IMR-90 (cell line): Measurements from ENCODE around the gene CLIC4. TPM values are rescaled to one million over a fixed set of nuclear protein-coding genes. Genes with fewer than 3 reads are reported as not detected.

Source experiments
- ATAC-seq: fragments of 200-7000 bp; cut with Tn5 transposase; 2 replicates; pipeline ENCODE4 v1.9.1; 2020; ENCODE audit warnings: low read depth, mild to moderate bottlenecking, moderate library complexity
- BruUV-seq: library from RNA; stranded (reverse); fragments of 400-500 nt; replicated peaks from 2 replicates; lab custom pipeline; 2021; lab: Mats Ljungman, UMichigan
- CTCF ChIA-PET: fragments of 300-600 bp; formaldehyde crosslinking; extraction: SDS; loops from one replicate; lab custom pipeline; 2021; ENCODE audit warnings: antibody characterized with exemption; lab: Yijun Ruan, JAX
- POLR2A ChIA-PET: fragments of 300-600 bp; sonication (Branson Sonifier 250); formaldehyde crosslinking; loops from one replicate; lab custom pipeline; 2022; ENCODE audit warnings: antibody characterized with exemption; ENCODE audit not compliant: unreplicated experiment; lab: Charles Lee
- DNase-seq: peaks from one replicate; pipeline ENCODE4 v3.0.0; 2013
- H2AFZ ChIP-seq: replicated peaks from 2 replicates; pipeline ENCODE3; 2013; ENCODE audit warnings: low read length, mild to moderate bottlenecking; ENCODE audit not compliant: poor library complexity
- H2AK5ac ChIP-seq: 2 replicates; pipeline ENCODE4 v1.6.1; 2013; ENCODE audit warnings: low read depth, low read length, inconsistent platforms
- H2AK9ac ChIP-seq: replicated peaks from 2 replicates; pipeline ENCODE3; 2013; ENCODE audit warnings: mild to moderate bottlenecking, low read depth, low read length, moderate library complexity; ENCODE audit not compliant: poor library complexity
- H2BK120ac ChIP-seq: 2 replicates; pipeline ENCODE4 v1.6.1; 2013; ENCODE audit warnings: low read depth, low read length, inconsistent platforms
- H2BK15ac ChIP-seq: 3 replicates; pipeline ENCODE4 v1.6.1; 2013; ENCODE audit warnings: low read depth, low read length, inconsistent platforms
- H2BK20ac ChIP-seq: 2 replicates; pipeline ENCODE4 v1.6.1; 2013; ENCODE audit warnings: low read depth, mild to moderate bottlenecking, inconsistent platforms, low read length, moderate library complexity
- H2BK5ac ChIP-seq: 2 replicates; pipeline ENCODE4 v1.6.1; 2013; ENCODE audit warnings: mild to moderate bottlenecking, low read depth, low read length, inconsistent platforms; ENCODE audit not compliant: poor library complexity, severe bottlenecking
- H3K14ac ChIP-seq: replicated peaks from 2 replicates; pipeline ENCODE4 v1.6.1; 2013; ENCODE audit warnings: low read depth, low read length, inconsistent platforms
- H3K18ac ChIP-seq: 2 replicates; pipeline ENCODE4 v1.6.1; 2013; ENCODE audit warnings: low read depth, low read length, control low read depth
- H3K23ac ChIP-seq: 2 replicates; pipeline ENCODE4 v1.6.1; 2013; ENCODE audit warnings: low read depth, low read length, inconsistent platforms
- H3K27ac ChIP-seq: 2 replicates; pipeline ENCODE4 v1.5.1; 2013; ENCODE audit warnings: mild to moderate bottlenecking, control low read depth, low read length; ENCODE audit not compliant: insufficient read depth
- H3K27me3 ChIP-seq: 2 replicates; pipeline ENCODE4 v1.6.1; 2013; ENCODE audit warnings: low read length; ENCODE audit not compliant: control insufficient read depth, insufficient read depth
- H3K36me3 ChIP-seq: 2 replicates; pipeline ENCODE4 v1.6.1; 2013; ENCODE audit warnings: low read length, mixed read lengths; ENCODE audit not compliant: control insufficient read depth, insufficient read depth
- H3K4ac ChIP-seq: 2 replicates; pipeline ENCODE4 v1.6.1; 2013; ENCODE audit warnings: low read depth, low read length, inconsistent platforms
- H3K4me1 ChIP-seq: 2 replicates; pipeline ENCODE4 v1.6.1; 2013; ENCODE audit warnings: low read length, mixed read lengths; ENCODE audit not compliant: control insufficient read depth, insufficient read depth
- H3K4me2 ChIP-seq: 2 replicates; pipeline ENCODE4 v1.6.1; 2013; ENCODE audit warnings: low read depth, mild to moderate bottlenecking, control low read depth, low read length, moderate library complexity
- H3K4me3 ChIP-seq: 2 replicates; pipeline ENCODE4 v1.5.1; 2013; ENCODE audit warnings: low read depth, mild to moderate bottlenecking, control low read depth, low read length, moderate library complexity; ENCODE audit not compliant: insufficient read depth
- H3K56ac ChIP-seq: 2 replicates; pipeline ENCODE4 v1.6.1; 2013; ENCODE audit warnings: low read length, inconsistent platforms; ENCODE audit not compliant: insufficient read depth; ENCODE audit errors: extremely low read depth
- H3K79me1 ChIP-seq, 2 experiments: 2 replicates each; pipeline ENCODE4 v1.6.1; 2013; ENCODE audit warnings: low read length in 2 of 2, inconsistent platforms in 1 of 2, low read depth in 1 of 2
- H3K9ac ChIP-seq: 2 replicates; pipeline ENCODE4 v1.6.1; 2013; ENCODE audit warnings: low read depth, low read length, control low read depth
- H3K9me1 ChIP-seq: 2 replicates; pipeline ENCODE4 v1.6.1; 2013; ENCODE audit warnings: low read length, inconsistent platforms; ENCODE audit not compliant: insufficient read depth
- H3K9me3 ChIP-seq: 2 replicates; pipeline ENCODE4 v1.6.1; 2013; ENCODE audit warnings: low read length; ENCODE audit not compliant: control insufficient read depth, insufficient read depth
- H4K20me1 ChIP-seq: 2 replicates; pipeline ENCODE4 v1.6.1; 2013; ENCODE audit warnings: low read length, inconsistent platforms; ENCODE audit not compliant: insufficient read depth
- H4K5ac ChIP-seq: 2 replicates; pipeline ENCODE4 v1.6.1; 2013; ENCODE audit warnings: mild to moderate bottlenecking, low read depth, low read length, control low read depth
- H4K8ac ChIP-seq, 2 experiments: 2 replicates each; pipeline ENCODE4 v1.6.1; 2013; ENCODE audit warnings: low read depth in 2 of 2, low read length in 2 of 2, control low read depth in 1 of 2, inconsistent platforms in 1 of 2
- H4K91ac ChIP-seq: 2 replicates; pipeline ENCODE4 v1.6.1; 2013; ENCODE audit warnings: low read depth, low read length, inconsistent platforms; ENCODE audit not compliant: insufficient read depth
- MAFK ChIP-seq: IDR thresholded peaks from 2 replicates; pipeline ENCODE4 v1.6.1; 2012; ENCODE audit warnings: low read depth, low read length, improper control_type of control experiment
- RAD21 ChIP-seq: IDR thresholded peaks from 2 replicates; pipeline ENCODE4 v1.6.1; 2012; ENCODE audit warnings: low read length, improper control_type of control experiment
- WGBS, 2 experiments: methylation state at CpG; one replicate each; pipeline versions ENCODE4 v1.1.5 to v1.1.7; 2013; ENCODE audit warnings: missing lambda C conversion rate in 2 of 2; ENCODE audit not compliant: insufficient read length in 1 of 2; ENCODE audit errors: extremely low coverage in 2 of 2; 5-methylcytosine and 5-hydroxymethylcytosine counted together
- dilution Hi-C: fragments of 300-500 bp; cut with HindIII; formaldehyde crosslinking; loops from one replicate; pipeline ENCODE4 v1.14.3; 2018; ENCODE audit warnings: low sequenced_read_pairs; ENCODE audit not compliant: unreplicated experiment
- in situ Hi-C: fragments of 300-500 bp; cut with MboI; formaldehyde crosslinking; loops from 3 replicates; pipeline ENCODE4 v1.14.3; 2019; ENCODE audit warnings: low sequenced_read_pairs, inconsistent platforms, mixed read lengths
- intact Hi-C: fragments of 100-400 bp; cut with micrococcal nuclease; formaldehyde crosslinking; loops from 2 replicates; pipeline ENCODE4 v1.10.0; 2022
- polyA plus RNA-seq, 3 experiments: library from polyadenylated mRNA; depleted of rRNA; stranded (reverse); fragments of >200 nt; gene quantifications; 2 replicates each; pipeline ENCODE4 v1.2.3, GENCODE V29; 2012; ENCODE audit warnings: low replicate concordance in 1 of 3
- total RNA-seq: library from RNA; depleted of rRNA; stranded (reverse); fragments of >200 nt; gene quantifications from 2 replicates; pipeline ENCODE4 v1.2.3, GENCODE V29; 2012

Gene CLIC4
- total and polyA plus RNA-seq, 2 of the 4 experiments (the other 2 are of a cell fraction): 242 to 392 TPM

GRCh38 chr1:24871306-24871901, 126.2 kb downstream of the CLIC4 start:
- no peak overlapping the region for H4K5ac ChIP-seq
- H3K23ac ChIP-seq: no peak overlapping the region
- BruUV-seq: no TSS peak
- TF ChIP-seq MAFK: no peak
- no peak for TF ChIP-seq RAD21
- ChIA-PET POLR2A (no interaction called here), CTCF (no interaction called here)
- H3K4me1 ChIP-seq: no peaks in the 10 kb centered on the region
- peaks cover 3% of the 10 kb centered on the region; the same call in 1 of the 2 replicates for H3K9me1 ChIP-seq
- H3K27ac ChIP-seq: no peak overlapping the region
- H3K9ac ChIP-seq: no peak overlapping the region
- no peak overlapping the region for H2BK20ac ChIP-seq
- no peak for DNase-seq
- intact Hi-C loops (no loop called here), in situ Hi-C loops (no loop called here), dilution Hi-C loops (no loop called here)
- no peaks in the 10 kb centered on the region for H4K20me1 ChIP-seq
- H4K8ac ChIP-seq: no peak overlapping the region
- no peak overlapping the region for H3K4me3 ChIP-seq
- H2BK15ac ChIP-seq: no peak overlapping the region
- H4K91ac ChIP-seq: no peak overlapping the region
- no peaks in the 10 kb centered on the region for H3K79me1 ChIP-seq
- no peak overlapping the region for H3K56ac ChIP-seq
- no peaks in the 10 kb centered on the region for H3K9me3 ChIP-seq
- H3K36me3 ChIP-seq: no peaks in the 10 kb centered on the region
- no peak overlapping the region for H3K14ac ChIP-seq
- no peak overlapping the region for H2AK5ac ChIP-seq
- H3K27me3 ChIP-seq: peaks cover 57% of the 10 kb centered on the region
- no peak overlapping the region for H3K4ac ChIP-seq
- ATAC-seq: no peak
- H2AK9ac ChIP-seq: no peak overlapping the region
- 86% methylated on average over 1 of the region's 11 CpGs; no CpG with 5 or more reads in 1 of the 2 experiments for WGBS, 2 experiments
- H3K18ac ChIP-seq: no peak overlapping the region
- H2BK120ac ChIP-seq: no peak overlapping the region
- H3K4me2 ChIP-seq: no peak overlapping the region
- H2BK5ac ChIP-seq: no peak overlapping the region
- no peak overlapping the region for H2AFZ ChIP-seq
